ENCODE data around the gene PARVA. TPM values are rescaled to one million over a fixed set of nuclear protein-coding genes. Genes with fewer than 3 reads are reported as not detected.

PARVA gene
- total and polyA plus RNA-seq, 2 of the 4 experiments (the other 2 are of a cell fraction) = 65.2 to 80.2 TPM

- Histone ChIP-seq H3K36me3 (ENCODE audit: control insufficient read depth, insufficient read depth, low read length) (peaks cover 34% of the 10 kb centered on the region), H4K5ac (ENCODE audit: low read depth, low read length) (peak overlapping the region; percentile 81), H2AFZ (replicated peaks; ENCODE audit: low read length, poor library complexity) (no peak overlapping the region), H3K23ac (ENCODE audit: low read depth, low read length) (no peak overlapping the region; the same call in 1 of the 2 replicates), H3K56ac (ENCODE audit: extremely low read depth, insufficient read depth, low read length) (no peak overlapping the region), H3K4me1 (ENCODE audit: control insufficient read depth, insufficient read depth, low read length) (peaks cover 17% of the 10 kb centered on the region), H2BK15ac (ENCODE audit: low read depth, low read length) (no peak overlapping the region), H3K4ac (ENCODE audit: low read depth, low read length) (peak overlapping the region; percentile 48), H2BK120ac (ENCODE audit: low read depth, low read length) (no peak overlapping the region), H2BK5ac (ENCODE audit: low read depth, low read length, poor library complexity, severe bottlenecking) (peak overlapping the region; percentile 64), H3K9me3 (ENCODE audit: control insufficient read depth, insufficient read depth, low read length) (no peaks in the 10 kb centered on the region), H3K4me2 (ENCODE audit: low read depth, low read length) (peak overlapping the region; percentile 60; the same call in 1 of the 2 replicates), H3K9me1 (ENCODE audit: insufficient read depth, low read length) (peaks cover 34% of the 10 kb centered on the region), H4K91ac (ENCODE audit: insufficient read depth, low read depth, low read length) (no peak overlapping the region), H2AK5ac (ENCODE audit: low read depth, low read length) (0 out of 2 replicates have a peak overlapping the region, but pooled peaks have one; percentile 20), H3K4me3 (ENCODE audit: insufficient read depth, low read depth, low read length) (no peak overlapping the region), H3K14ac (replicated peaks; ENCODE audit: low read depth, low read length) (peak overlapping the region; percentile 3), H3K79me1 (ENCODE audit: low read depth in 1 of 2, low read length in 2 of 2) (peaks cover 13 to 59% of the 10 kb centered on the region in 2 experiments), H4K20me1 (ENCODE audit: insufficient read depth, low read length) (peaks cover 9% of the 10 kb centered on the region; the same call in 1 of the 2 replicates), H3K18ac (ENCODE audit: low read depth, low read length) (peak overlapping the region; percentile 88), H3K9ac (ENCODE audit: low read depth, low read length) (no peak overlapping the region; the same call in 1 of the 2 replicates), H2BK20ac (ENCODE audit: low read depth, low read length) (no peak overlapping the region), H4K8ac (ENCODE audit: low read depth in 2 of 2, low read length in 2 of 2) (peak overlapping the region in 1 of 2 experiments; percentile 41; a peak in 2 of 4 replicates), H3K27me3 (ENCODE audit: control insufficient read depth, insufficient read depth, low read length) (no peaks in the 10 kb centered on the region), H2AK9ac (replicated peaks; ENCODE audit: low read depth, low read length, poor library complexity) (no peak overlapping the region), H3K27ac (ENCODE audit: insufficient read depth, low read length) (peak overlapping the region; percentile 74; the same call in 1 of the 2 replicates)
- peak; percentile 50 for DNase-seq
- intact Hi-C loops (cut with micrococcal nuclease) (loop anchor here (10.0 kb wide), 1 partner anchor 173 kb away; the partner anchor contains the start of gene TEAD1), in situ Hi-C loops (cut with MboI; ENCODE audit: low sequenced_read_pairs) (no loop called here), dilution Hi-C loops (cut with HindIII; ENCODE audit: low sequenced_read_pairs, unreplicated experiment) (no loop called here)
- BruUV-seq (replicated peaks) = no TSS peak
- ChIA-PET CTCF (no interaction called here), POLR2A (ENCODE audit: unreplicated experiment) (interaction anchor here (0.6 kb wide), 1 partner anchor 12 kb away, joined by 6 read pairs; no protein-coding TSS in a partner anchor)
- TF ChIP-seq CHD1 (IDR thresholded peaks at IDR 0.05; ENCODE audit: low read depth, low read length) = no peak
- 80% methylated on average over 1 of the region's 2 CpGs; no CpG with 5 or more reads in 1 of the 2 experiments for WGBS, 2 experiments (ENCODE audit: extremely low coverage in 2 of 2, insufficient read length in 1 of 2)
- ATAC-seq (ENCODE audit: low read depth) = peak; percentile 41
Observed at GRCh38 chr11:12502046-12502445, 124.7 kb downstream of the PARVA start.
